H9 (cell line): Measurements from ENCODE around the gene VAMP2. TPM values are rescaled to one million over a fixed set of nuclear protein-coding genes. Genes with fewer than 3 reads are reported as not detected.
A peak's percentile ranks its signal among the peaks of the same experiment; 100 is the strongest.

Experiments
- DNase-seq: peaks from one replicate; pipeline ENCODE4 v3.0.0-alpha.2; 2017
- H2AFZ ChIP-seq: one replicate; pipeline ENCODE4 v1.6.1; 2013; ENCODE audit warnings: mild to moderate bottlenecking, low read length, control low read depth, moderate library complexity
- H2AK5ac ChIP-seq: 2 replicates; pipeline ENCODE4 v1.6.1; 2013; ENCODE audit warnings: low read length, control low read depth, mixed read lengths; ENCODE audit not compliant: insufficient read length
- H2BK120ac ChIP-seq: one replicate; pipeline ENCODE4 v1.6.1; 2013; ENCODE audit warnings: low read depth, mild to moderate bottlenecking, low read length, control low read depth, inconsistent platforms; ENCODE audit not compliant: poor library complexity, severe bottlenecking
- H2BK12ac ChIP-seq: 2 replicates; pipeline ENCODE4 v1.6.1; 2013; ENCODE audit warnings: low read length, control low read depth, mixed read lengths, low read depth; ENCODE audit not compliant: insufficient read length
- H2BK15ac ChIP-seq: 2 replicates; pipeline ENCODE4 v1.6.1; 2013; ENCODE audit warnings: low read depth, low read length, control low read depth
- H2BK20ac ChIP-seq: one replicate; pipeline ENCODE4 v1.6.1; 2013; ENCODE audit warnings: low read depth, mild to moderate bottlenecking, low read length, control low read depth, inconsistent platforms; ENCODE audit not compliant: poor library complexity, severe bottlenecking
- H2BK5ac ChIP-seq: 2 replicates; pipeline ENCODE4 v1.6.1; 2013; ENCODE audit warnings: low read length, control low read depth, mixed read lengths; ENCODE audit not compliant: insufficient read length
- H3K14ac ChIP-seq: 2 replicates; pipeline ENCODE4 v1.6.1; 2013; ENCODE audit warnings: low read length, control low read depth; ENCODE audit not compliant: insufficient read depth
- H3K18ac ChIP-seq: 2 replicates; pipeline ENCODE4 v1.6.1; 2013; ENCODE audit warnings: low read depth, mild to moderate bottlenecking, mixed read lengths, low read length, control low read depth; ENCODE audit not compliant: insufficient read length
- H3K23ac ChIP-seq: 2 replicates; pipeline ENCODE4 v1.6.1; 2013; ENCODE audit warnings: low read length, control low read depth, mixed read lengths, low read depth; ENCODE audit not compliant: insufficient read length
- H3K23me2 ChIP-seq: 2 replicates; pipeline ENCODE4 v1.6.1; 2013; ENCODE audit warnings: low read depth, mild to moderate bottlenecking, mixed read lengths, low read length, control low read depth; ENCODE audit not compliant: insufficient read length, poor library complexity, severe bottlenecking
- H3K27ac ChIP-seq: 2 replicates; pipeline ENCODE4 v1.5.1; 2013; ENCODE audit warnings: low read length, control low read depth, mixed read lengths, low read depth; ENCODE audit not compliant: insufficient read length
- H3K27me3 ChIP-seq: 2 replicates; pipeline ENCODE4 v1.6.1; 2013; ENCODE audit warnings: low read length, control low read depth, inconsistent platforms; ENCODE audit not compliant: insufficient read depth
- H3K4ac ChIP-seq: 2 replicates; pipeline ENCODE4 v1.6.1; 2013; ENCODE audit warnings: low read depth, mild to moderate bottlenecking, control low read depth, inconsistent platforms, low read length, moderate library complexity
- H3K4me1 ChIP-seq: 2 replicates; pipeline ENCODE4 v1.6.1; 2013; ENCODE audit warnings: low read length, control low read depth, inconsistent platforms; ENCODE audit not compliant: insufficient read depth
- H3K4me2 ChIP-seq: 2 replicates; pipeline ENCODE4 v1.6.1; 2013; ENCODE audit warnings: low read length, control low read depth, mixed read lengths; ENCODE audit not compliant: insufficient read length, insufficient read depth
- H3K56ac ChIP-seq: 2 replicates; pipeline ENCODE4 v1.6.1; 2013; ENCODE audit warnings: low read depth, mild to moderate bottlenecking, mixed read lengths, low read length, control low read depth; ENCODE audit not compliant: insufficient read length
- H3K79me1 ChIP-seq: 2 replicates; pipeline ENCODE4 v1.6.1; 2013; ENCODE audit warnings: low read depth, mild to moderate bottlenecking, moderate library complexity, low read length, control low read depth, inconsistent platforms; ENCODE audit not compliant: insufficient read depth, poor library complexity, severe bottlenecking
- H3K79me2 ChIP-seq: 2 replicates; pipeline ENCODE4 v1.6.1; 2013; ENCODE audit warnings: low read length, control low read depth, inconsistent platforms; ENCODE audit not compliant: insufficient read depth
- H3K9ac ChIP-seq: 2 replicates; pipeline ENCODE4 v1.6.1; 2013; ENCODE audit warnings: low read length, control low read depth, mixed read lengths; ENCODE audit not compliant: insufficient read length; ENCODE audit errors: extremely low read depth
- H3K9me3 ChIP-seq: one replicate; pipeline ENCODE4 v1.6.1; 2013; ENCODE audit warnings: low read depth, low read length, inconsistent platforms; ENCODE audit not compliant: control insufficient read depth
- H3T11ph ChIP-seq: one replicate; pipeline ENCODE4 v1.6.1; 2013; ENCODE audit warnings: mild to moderate bottlenecking, low read length, control low read depth, inconsistent platforms
- H4K20me1 ChIP-seq: one replicate; pipeline ENCODE4 v1.6.1; 2013; ENCODE audit not compliant: control insufficient read depth, insufficient read length, insufficient read depth
- H4K5ac ChIP-seq: 2 replicates; pipeline ENCODE4 v1.6.1; 2013; ENCODE audit warnings: low read depth, mild to moderate bottlenecking, mixed read lengths, low read length, control low read depth; ENCODE audit not compliant: insufficient read length
- H4K8ac ChIP-seq: replicated peaks from 2 replicates; pipeline ENCODE4 v1.6.1; 2013; ENCODE audit warnings: low read length, control low read depth, mixed read lengths, low read depth; ENCODE audit not compliant: insufficient read length
- H4K91ac ChIP-seq: 2 replicates; pipeline ENCODE4 v1.6.1; 2013; ENCODE audit warnings: low read depth, mild to moderate bottlenecking, moderate library complexity, mixed read lengths, low read length, control low read depth; ENCODE audit not compliant: insufficient read length
- H3K27ac Mint-ChIP-seq, 3 experiments: 2 replicates in 2 of 3; 3 replicates in 1 of 3; pipeline ENCODE4 v1.8.0; 2020 to 2021; ENCODE audit warnings: mixed read lengths in 3 of 3, mild to moderate bottlenecking in 1 of 3, moderate library complexity in 1 of 3
- H3K27me3 Mint-ChIP-seq: 2 replicates; pipeline ENCODE4 v1.8.0; 2021; ENCODE audit warnings: low read depth, mild to moderate bottlenecking, moderate library complexity, mixed read lengths
- H3K36me3 Mint-ChIP-seq, 3 experiments: 2 replicates in 2 of 3; 3 replicates in 1 of 3; pipeline ENCODE4 v1.8.0; 2020 to 2021; ENCODE audit warnings: low read depth in 3 of 3, mixed read lengths in 3 of 3; ENCODE audit not compliant: insufficient read depth in 1 of 3
- H3K4me1 Mint-ChIP-seq, 2 experiments: 2 replicates each; pipeline ENCODE4 v1.8.0; 2020; ENCODE audit warnings: mixed read lengths in 2 of 2
- H3K4me3 Mint-ChIP-seq, 2 experiments: 2 replicates in 1 of 2; 3 replicates in 1 of 2; pipeline ENCODE4 v1.8.0; 2020 to 2021; ENCODE audit warnings: mild to moderate bottlenecking in 2 of 2, mixed read lengths in 2 of 2, moderate library complexity in 1 of 2
- H3K9me3 Mint-ChIP-seq, 2 experiments: 2 replicates in 1 of 2; 3 replicates in 1 of 2; pipeline ENCODE4 v1.8.0; 2020; ENCODE audit warnings: mild to moderate bottlenecking in 2 of 2, mixed read lengths in 2 of 2, moderate library complexity in 1 of 2
- WGBS: extraction: QIAGEN DNeasy Blood & Tissue Kit; methylation state at CpG from one replicate; pipeline ENCODE4 v1.1.7; 2013; ENCODE audit warnings: missing lambda C conversion rate, low lambda C conversion rate, mixed read lengths; ENCODE audit not compliant: insufficient read length; ENCODE audit errors: extremely low coverage; 5-methylcytosine and 5-hydroxymethylcytosine counted together
- total RNA-seq: library from RNA; stranded (reverse); gene quantifications from 2 replicates; pipeline ENCODE4 v1.2.1, GENCODE V29; 2021
- TF ChIP-seq, protein P1 (sequence below): fragments of 200-600 bp; sonication (generic); conservative IDR thresholded peaks from 3 replicates; pipeline ENCODE4 v1.8.0; 2021; ENCODE audit warnings: antibody characterized with exemption, mild to moderate bottlenecking

Gene VAMP2
- total RNA-seq, 1 experiment from 2014 or later: 22.8 TPM

DNA sequence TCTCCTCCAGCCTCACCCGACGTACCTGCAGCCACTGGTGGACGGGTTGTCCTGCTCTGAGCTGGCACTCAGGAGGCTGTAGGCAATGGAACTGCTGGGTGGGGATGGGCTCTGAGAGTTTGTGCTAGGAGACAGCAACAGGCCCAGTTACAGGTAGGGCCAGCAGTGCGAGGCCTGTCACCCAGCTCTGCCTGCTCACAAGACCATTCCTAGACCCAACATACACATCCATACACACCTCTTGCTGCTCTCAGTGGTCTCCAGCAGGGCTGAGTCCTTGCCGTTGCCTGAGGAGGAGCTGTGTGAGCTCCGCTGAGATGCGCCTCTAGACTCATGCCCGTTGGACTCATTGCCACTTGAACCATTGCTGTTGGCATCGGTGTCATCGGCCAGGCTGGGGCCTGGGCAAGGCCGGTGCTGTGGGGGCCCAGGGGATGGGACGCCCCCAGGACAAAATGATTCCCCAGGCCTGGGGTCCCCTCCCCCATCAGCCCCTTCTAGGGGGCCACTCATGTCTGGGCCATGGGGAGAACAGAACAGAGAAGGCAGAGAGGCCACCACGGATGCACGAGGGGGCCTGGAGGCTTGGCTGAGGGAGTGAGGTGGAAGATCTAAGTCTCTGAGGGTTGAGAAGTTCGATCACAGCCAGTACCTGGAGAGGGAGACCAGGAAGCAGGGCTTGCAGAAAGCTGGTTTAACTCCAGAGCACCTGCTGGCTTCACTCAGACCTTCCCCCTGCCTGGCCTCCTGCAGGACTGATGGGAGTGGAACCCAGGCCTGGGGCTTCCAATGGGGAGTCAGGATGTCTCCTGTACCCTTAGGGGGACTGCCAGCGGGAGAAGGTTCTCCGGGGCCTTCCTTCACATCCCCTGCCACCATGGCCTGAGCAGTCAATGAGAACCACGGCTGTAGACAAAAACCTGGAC lies 12.3 kb downstream of the VAMP2 start:
- Histone ChIP-seq H2AFZ (no peak overlapping the region), H2BK120ac (no peak overlapping the region), H3K56ac (no peak overlapping the region), H3K4me2 (peak overlapping the region; percentile 87), H2BK5ac (no peak overlapping the region), H3K18ac (no peak overlapping the region), H4K91ac (no peak overlapping the region), H3K4me1 (peaks cover 5% of the 10 kb centered on the region), H3K9me3 (no peaks in the 10 kb centered on the region), H3K27ac (no peak overlapping the region), H3K79me1 (peaks cover 2% of the 10 kb centered on the region), H3K4ac (no peak overlapping the region), H2BK12ac (no peak overlapping the region), H2AK5ac (no peak overlapping the region), H2BK15ac (no peak overlapping the region), H3K79me2 (no peaks in the 10 kb centered on the region), H2BK20ac (no peak overlapping the region), H3K27me3 (no peaks in the 10 kb centered on the region), H3K14ac (no peak overlapping the region), H3K9ac (no peak overlapping the region), H3K23me2 (peaks cover 13% of the 10 kb centered on the region), H3K23ac (no peak overlapping the region), H4K20me1 (no peaks in the 10 kb centered on the region), H4K5ac (no peak overlapping the region), H3T11ph (no peak overlapping the region), H4K8ac (no peak overlapping the region)
- H3K27me3 Mint-ChIP-seq: peaks cover 2% of the 10 kb centered on the region
- H3K9me3 Mint-ChIP-seq: no peaks in the 10 kb centered on the region
- DNase-seq: no peak
- WGBS: no CpG with 5 or more reads among the region's 18 CpGs
- peaks cover 21 to 25% of the 10 kb centered on the region in 2 experiments for H3K4me1 Mint-ChIP-seq
- peaks cover 28 to 41% (median 40%) of the 10 kb centered on the region in 3 experiments for H3K36me3 Mint-ChIP-seq
- H3K27ac Mint-ChIP-seq: no peak overlapping the region
- TF ChIP-seq, protein P1, sequence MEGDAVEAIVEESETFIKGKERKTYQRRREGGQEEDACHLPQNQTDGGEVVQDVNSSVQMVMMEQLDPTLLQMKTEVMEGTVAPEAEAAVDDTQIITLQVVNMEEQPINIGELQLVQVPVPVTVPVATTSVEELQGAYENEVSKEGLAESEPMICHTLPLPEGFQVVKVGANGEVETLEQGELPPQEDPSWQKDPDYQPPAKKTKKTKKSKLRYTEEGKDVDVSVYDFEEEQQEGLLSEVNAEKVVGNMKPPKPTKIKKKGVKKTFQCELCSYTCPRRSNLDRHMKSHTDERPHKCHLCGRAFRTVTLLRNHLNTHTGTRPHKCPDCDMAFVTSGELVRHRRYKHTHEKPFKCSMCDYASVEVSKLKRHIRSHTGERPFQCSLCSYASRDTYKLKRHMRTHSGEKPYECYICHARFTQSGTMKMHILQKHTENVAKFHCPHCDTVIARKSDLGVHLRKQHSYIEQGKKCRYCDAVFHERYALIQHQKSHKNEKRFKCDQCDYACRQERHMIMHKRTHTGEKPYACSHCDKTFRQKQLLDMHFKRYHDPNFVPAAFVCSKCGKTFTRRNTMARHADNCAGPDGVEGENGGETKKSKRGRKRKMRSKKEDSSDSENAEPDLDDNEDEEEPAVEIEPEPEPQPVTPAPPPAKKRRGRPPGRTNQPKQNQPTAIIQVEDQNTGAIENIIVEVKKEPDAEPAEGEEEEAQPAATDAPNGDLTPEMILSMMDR: no peak
- H3K4me3 Mint-ChIP-seq: peak overlapping the region; percentile 90 to 97
